GM18505 (cell line): ENCODE data around the gene PEX5.

Experiments
- ATAC-seq: cut with Tn5 transposase; IDR thresholded peaks from one replicate; pipeline ENCODE4 v1.9.1; 2021; ENCODE audit not compliant: unreplicated experiment
- POLR2A ChIP-seq: IDR thresholded peaks from 4 replicates; pipeline ENCODE4 v1.6.1; 2011; ENCODE audit warnings: borderline replicate concordance; ENCODE audit not compliant: insufficient read depth, insufficient read length; ENCODE audit errors: extremely low read depth

The PEX5 gene

GRCh38 chr12:7154042-7154441, 35.4 kb upstream of the PEX5 start:
- TF ChIP-seq POLR2A: no peak
- ATAC-seq: no peak

GRCh38 chr12:7154901-7155470, 34.5 kb upstream of the PEX5 start:
- no peak for TF ChIP-seq POLR2A
- ATAC-seq: no peak

GRCh38 chr12:7155471-7156034, 33.9 kb upstream of the PEX5 start:
- TF ChIP-seq POLR2A: no peak
- ATAC-seq: no peak

- no peak for TF ChIP-seq POLR2A
- no peak for ATAC-seq
Measured at GRCh38 chr12:7156259-7157197, 33.0 kb upstream of the PEX5 start.

GRCh38 chr12:7157391-7157790, 32.1 kb upstream of the PEX5 start:
- TF ChIP-seq POLR2A: no peak
- no peak for ATAC-seq

GRCh38 chr12:7158781-7159609, 30.5 kb upstream of the PEX5 start:
- no peak for ATAC-seq
- no peak for TF ChIP-seq POLR2A

GRCh38 chr12:7160183-7160582, 29.3 kb upstream of the PEX5 start:
- TF ChIP-seq POLR2A: no peak
- no peak for ATAC-seq

GRCh38 chr12:7161327-7161726, 28.2 kb upstream of the PEX5 start:
- TF ChIP-seq POLR2A: no peak
- no peak for ATAC-seq

- no peak for TF ChIP-seq POLR2A
- ATAC-seq: no peak
Measured at GRCh38 chr12:7161811-7162210, 27.7 kb upstream of the PEX5 start.

GRCh38 chr12:7162691-7163114, 26.8 kb upstream of the PEX5 start:
- ATAC-seq: no peak

GRCh38 chr12:7169951-7170350, 19.5 kb upstream of the PEX5 start:
- no peak for ATAC-seq
- TF ChIP-seq POLR2A: no peak

More at GRCh38 chr12:7162691-7163114, 26.8 kb upstream of the PEX5 start:
- no peak for TF ChIP-seq POLR2A

GRCh38 chr12:7171854-7172253, 17.6 kb upstream of the PEX5 start:
- no peak for ATAC-seq
- TF ChIP-seq POLR2A: no peak

GRCh38 chr12:7175493-7175892, 14.0 kb upstream of the PEX5 start:
- ATAC-seq: no peak
- TF ChIP-seq POLR2A: no peak
